WTC11 (cell line): ENCODE measurements around the gene MAPRE2.

Source experiments
- CREB1 ChIP-seq: sonication (generic); formaldehyde crosslinking; IDR thresholded peaks from 2 replicates; pipeline ENCODE4 v1.8.0; 2023; ENCODE audit warnings: mild to moderate bottlenecking, missing genetic modification reagents
- ELF4 ChIP-seq: sonication (generic); formaldehyde crosslinking; IDR thresholded peaks from 2 replicates; pipeline ENCODE4 v1.8.1; 2022; ENCODE audit warnings: low read depth, mild to moderate bottlenecking, moderate library complexity, missing genetic modification reagents
- HMGA2 ChIP-seq: fragments of 250-450 bp; sonication (Bioruptor Pico); IDR thresholded peaks from 2 replicates; pipeline ENCODE4 v1.4.0; 2021; ENCODE audit warnings: mild to moderate bottlenecking, moderate library complexity
- TF ChIP-seq, protein P1 (sequence below): fragments of 200-600 bp; IDR thresholded peaks from 2 replicates; pipeline ENCODE4 v1.8.0; 2022; ENCODE audit warnings: antibody characterized with exemption
- TF ChIP-seq, protein P2 (sequence below): sonication (generic); formaldehyde crosslinking; conservative IDR thresholded peaks from 2 replicates; pipeline ENCODE4 v1.8.1; 2022; ENCODE audit warnings: mild to moderate bottlenecking, missing genetic modification reagents
- TF ChIP-seq, protein P3 (sequence below): sonication (generic); formaldehyde crosslinking; IDR thresholded peaks from 2 replicates; pipeline ENCODE4 v1.8.1; 2022; ENCODE audit warnings: low read depth, mild to moderate bottlenecking, moderate library complexity, missing genetic modification reagents, borderline replicate concordance
- TF ChIP-seq, protein P4 (sequence below): sonication (generic); formaldehyde crosslinking; IDR thresholded peaks from 2 replicates; pipeline ENCODE4 v1.8.0; 2022; ENCODE audit warnings: mild to moderate bottlenecking, missing genetic modification reagents
- TF ChIP-seq, protein P5 (sequence below): sonication (generic); formaldehyde crosslinking; IDR thresholded peaks from 2 replicates; pipeline ENCODE4 v1.8.1; 2023; ENCODE audit warnings: mild to moderate bottlenecking, missing genetic modification reagents, moderate library complexity

DNA sequence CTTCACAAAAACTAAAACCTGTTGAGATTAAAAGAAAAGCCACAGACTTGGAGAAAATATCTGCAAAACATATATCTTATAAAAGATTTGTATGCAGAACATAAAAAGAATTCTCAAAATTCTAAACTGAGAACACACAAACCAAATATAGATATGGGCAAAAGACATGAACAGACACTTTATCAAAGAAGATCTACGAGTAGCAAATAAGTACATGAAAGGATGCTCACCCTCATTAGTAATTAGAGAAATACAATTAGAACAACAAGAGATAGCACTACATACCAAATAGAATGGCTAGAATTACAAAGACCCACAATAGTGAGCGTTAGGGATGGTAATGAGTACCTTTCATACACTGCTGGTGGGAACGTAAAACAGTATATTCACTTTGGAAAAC is 135.7 kb downstream of the MAPRE2 start:
- TF ChIP-seq, protein P1, sequence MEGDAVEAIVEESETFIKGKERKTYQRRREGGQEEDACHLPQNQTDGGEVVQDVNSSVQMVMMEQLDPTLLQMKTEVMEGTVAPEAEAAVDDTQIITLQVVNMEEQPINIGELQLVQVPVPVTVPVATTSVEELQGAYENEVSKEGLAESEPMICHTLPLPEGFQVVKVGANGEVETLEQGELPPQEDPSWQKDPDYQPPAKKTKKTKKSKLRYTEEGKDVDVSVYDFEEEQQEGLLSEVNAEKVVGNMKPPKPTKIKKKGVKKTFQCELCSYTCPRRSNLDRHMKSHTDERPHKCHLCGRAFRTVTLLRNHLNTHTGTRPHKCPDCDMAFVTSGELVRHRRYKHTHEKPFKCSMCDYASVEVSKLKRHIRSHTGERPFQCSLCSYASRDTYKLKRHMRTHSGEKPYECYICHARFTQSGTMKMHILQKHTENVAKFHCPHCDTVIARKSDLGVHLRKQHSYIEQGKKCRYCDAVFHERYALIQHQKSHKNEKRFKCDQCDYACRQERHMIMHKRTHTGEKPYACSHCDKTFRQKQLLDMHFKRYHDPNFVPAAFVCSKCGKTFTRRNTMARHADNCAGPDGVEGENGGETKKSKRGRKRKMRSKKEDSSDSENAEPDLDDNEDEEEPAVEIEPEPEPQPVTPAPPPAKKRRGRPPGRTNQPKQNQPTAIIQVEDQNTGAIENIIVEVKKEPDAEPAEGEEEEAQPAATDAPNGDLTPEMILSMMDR: no peak
- TF ChIP-seq, protein P2, sequence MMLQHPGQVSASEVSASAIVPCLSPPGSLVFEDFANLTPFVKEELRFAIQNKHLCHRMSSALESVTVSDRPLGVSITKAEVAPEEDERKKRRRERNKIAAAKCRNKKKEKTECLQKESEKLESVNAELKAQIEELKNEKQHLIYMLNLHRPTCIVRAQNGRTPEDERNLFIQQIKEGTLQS (CRISPR knock-in tag): no peak
- TF ChIP-seq, protein P3, sequence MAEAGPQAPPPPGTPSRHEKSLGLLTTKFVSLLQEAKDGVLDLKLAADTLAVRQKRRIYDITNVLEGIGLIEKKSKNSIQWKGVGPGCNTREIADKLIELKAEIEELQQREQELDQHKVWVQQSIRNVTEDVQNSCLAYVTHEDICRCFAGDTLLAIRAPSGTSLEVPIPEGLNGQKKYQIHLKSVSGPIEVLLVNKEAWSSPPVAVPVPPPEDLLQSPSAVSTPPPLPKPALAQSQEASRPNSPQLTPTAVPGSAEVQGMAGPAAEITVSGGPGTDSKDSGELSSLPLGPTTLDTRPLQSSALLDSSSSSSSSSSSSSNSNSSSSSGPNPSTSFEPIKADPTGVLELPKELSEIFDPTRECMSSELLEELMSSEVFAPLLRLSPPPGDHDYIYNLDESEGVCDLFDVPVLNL: no peak
- TF ChIP-seq CREB1: no peak
- TF ChIP-seq, protein P4, sequence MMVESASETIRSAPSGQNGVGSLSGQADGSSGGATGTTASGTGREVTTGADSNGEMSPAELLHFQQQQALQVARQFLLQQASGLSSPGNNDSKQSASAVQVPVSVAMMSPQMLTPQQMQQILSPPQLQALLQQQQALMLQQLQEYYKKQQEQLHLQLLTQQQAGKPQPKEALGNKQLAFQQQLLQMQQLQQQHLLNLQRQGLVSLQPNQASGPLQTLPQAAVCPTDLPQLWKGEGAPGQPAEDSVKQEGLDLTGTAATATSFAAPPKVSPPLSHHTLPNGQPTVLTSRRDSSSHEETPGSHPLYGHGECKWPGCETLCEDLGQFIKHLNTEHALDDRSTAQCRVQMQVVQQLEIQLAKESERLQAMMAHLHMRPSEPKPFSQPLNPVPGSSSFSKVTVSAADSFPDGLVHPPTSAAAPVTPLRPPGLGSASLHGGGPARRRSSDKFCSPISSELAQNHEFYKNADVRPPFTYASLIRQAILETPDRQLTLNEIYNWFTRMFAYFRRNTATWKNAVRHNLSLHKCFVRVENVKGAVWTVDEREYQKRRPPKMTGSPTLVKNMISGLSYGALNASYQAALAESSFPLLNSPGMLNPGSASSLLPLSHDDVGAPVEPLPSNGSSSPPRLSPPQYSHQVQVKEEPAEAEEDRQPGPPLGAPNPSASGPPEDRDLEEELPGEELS (CRISPR knock-in tag): no peak
- TF ChIP-seq ELF4 (CRISPR knock-in tag): no peak
- no peak for TF ChIP-seq HMGA2 (CRISPR knock-in tag)
- TF ChIP-seq, protein P5, sequence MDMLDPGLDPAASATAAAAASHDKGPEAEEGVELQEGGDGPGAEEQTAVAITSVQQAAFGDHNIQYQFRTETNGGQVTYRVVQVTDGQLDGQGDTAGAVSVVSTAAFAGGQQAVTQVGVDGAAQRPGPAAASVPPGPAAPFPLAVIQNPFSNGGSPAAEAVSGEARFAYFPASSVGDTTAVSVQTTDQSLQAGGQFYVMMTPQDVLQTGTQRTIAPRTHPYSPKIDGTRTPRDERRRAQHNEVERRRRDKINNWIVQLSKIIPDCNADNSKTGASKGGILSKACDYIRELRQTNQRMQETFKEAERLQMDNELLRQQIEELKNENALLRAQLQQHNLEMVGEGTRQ (CRISPR knock-in tag): no peak
